SK-N-SH (cell line): ENCODE data around the gene TRPC3. TPM values are rescaled to one million over a fixed set of nuclear protein-coding genes. Genes with fewer than 3 reads are reported as not detected.

Experiments
- CTCF ChIA-PET: fragments of 300-600, 350-600 bp; formaldehyde crosslinking; extraction: SDS; loops from one replicate; lab custom pipeline; 2021; lab: Yijun Ruan, JAX
- POLR2A ChIA-PET: fragments of 350-600 bp; sonication (Branson Sonifier 250); formaldehyde crosslinking; extraction: SDS; loops from one replicate; lab custom pipeline; 2020; ENCODE audit warnings: antibody characterized with exemption, inconsistent platforms; lab: Yijun Ruan, JAX
- DNase-seq: peaks from one replicate; pipeline ENCODE4 v3.0.0; 2012
- H2AFZ ChIP-seq: fragments of 200-600 bp; sonication (generic); 2 replicates; pipeline ENCODE4 v1.8.1; 2016; ENCODE audit warnings: antibody characterized with exemption, mild to moderate bottlenecking, low read depth
- H3F3A ChIP-seq: fragments of 200-600 bp; sonication (generic); replicated peaks from 2 replicates; pipeline ENCODE3; 2016; ENCODE audit warnings: antibody characterized with exemption, mild to moderate bottlenecking; ENCODE audit not compliant: insufficient read depth
- H3K27ac ChIP-seq, 2 experiments: fragments of 200-500 bp in 1 of 2; fragments of 200-600 bp in 1 of 2; sonication (Bioruptor generic) in 1 of 2; sonication (generic), shearing (Covaris generic) in 1 of 2; 2 replicates each; pipeline versions ENCODE4 v1.5.1 to v1.6.1; 2014 to 2016; ENCODE audit warnings: low read depth in 2 of 2, inconsistent platforms in 1 of 2, low read length in 1 of 2, mild to moderate bottlenecking in 1 of 2, mixed read lengths in 1 of 2
- H3K27me3 ChIP-seq: fragments of 200-600 bp; sonication (generic), shearing (Covaris generic); 2 replicates; pipeline ENCODE4 v1.6.1; 2016; ENCODE audit warnings: mixed run types; ENCODE audit not compliant: insufficient read depth
- H3K36me3 ChIP-seq, 2 experiments: fragments of 200-500 bp in 1 of 2; fragments of 200-600 bp in 1 of 2; sonication (Bioruptor generic) in 1 of 2; sonication (generic) in 1 of 2; replicated peaks in 1 of 2; 2 replicates each; pipeline versions ENCODE3 to v1.5.1; 2014 to 2016; ENCODE audit warnings: low read length in 1 of 2, mild to moderate bottlenecking in 1 of 2; ENCODE audit not compliant: insufficient read depth in 2 of 2, control insufficient read depth in 1 of 2
- H3K4me1 ChIP-seq, 2 experiments: fragments of 200-500 bp in 1 of 2; fragments of 200-600 bp in 1 of 2; sonication (Bioruptor generic) in 1 of 2; sonication (generic), shearing (Covaris generic) in 1 of 2; 2 replicates each; pipeline versions ENCODE4 v1.5.1 to v1.6.1; 2014 to 2016; ENCODE audit warnings: low read depth in 1 of 2, low read length in 1 of 2, mixed run types in 1 of 2; ENCODE audit not compliant: insufficient read depth in 2 of 2, control insufficient read depth in 1 of 2
- H3K4me2 ChIP-seq: fragments of 200-600 bp; sonication (generic), shearing (Covaris generic); 2 replicates; pipeline ENCODE4 v1.6.1; 2017; ENCODE audit warnings: mixed run types
- H3K4me3 ChIP-seq, 2 experiments: fragments of 200-500 bp in 1 of 2; fragments of 200-600 bp in 1 of 2; sonication (Bioruptor generic) in 1 of 2; sonication (generic), shearing (Covaris generic) in 1 of 2; 2 replicates each; pipeline versions ENCODE4 v1.5.1 to v1.8.1; 2014 to 2016; ENCODE audit warnings: low read depth in 2 of 2, inconsistent platforms in 1 of 2, low read length in 1 of 2, mild to moderate bottlenecking in 1 of 2, mixed read lengths in 1 of 2, moderate library complexity in 1 of 2
- H3K79me2 ChIP-seq: fragments of 200-600 bp; sonication (generic); 2 replicates; pipeline ENCODE4 v1.8.1; 2017; ENCODE audit warnings: mild to moderate bottlenecking; ENCODE audit not compliant: insufficient read depth
- H3K9ac ChIP-seq: fragments of 200-600 bp; sonication (generic); 2 replicates; pipeline ENCODE4 v1.6.1; 2017; ENCODE audit warnings: mixed run types
- H3K9me2 ChIP-seq: fragments of 200-600 bp; sonication (generic); 2 replicates; pipeline ENCODE4 v1.6.1; 2017; ENCODE audit warnings: mixed run types
- H3K9me3 ChIP-seq: fragments of 200-600 bp; sonication (generic); 2 replicates; pipeline ENCODE4 v1.6.1; 2017; ENCODE audit warnings: mixed run types, mild to moderate bottlenecking, moderate library complexity
- H4K20me1 ChIP-seq: fragments of 200-600 bp; sonication (generic); 2 replicates; pipeline ENCODE4 v1.6.1; 2017; ENCODE audit warnings: mild to moderate bottlenecking, mixed run types; ENCODE audit not compliant: insufficient read depth
- CHD2 ChIP-seq: fragments of 150-350 bp; IDR thresholded peaks from 2 replicates; pipeline ENCODE4 v1.6.1; 2018; ENCODE audit warnings: low read length; ENCODE audit not compliant: partially characterized antibody
- GATA2 ChIP-seq: sonication (generic); formaldehyde crosslinking; IDR thresholded peaks from 2 replicates; pipeline ENCODE4 v1.5.0; 2020; ENCODE audit warnings: mild to moderate bottlenecking, missing genetic modification reagents
- JUND ChIP-seq: IDR thresholded peaks from 2 replicates; pipeline ENCODE4 v1.4.0; 2012
- MXI1 ChIP-seq: IDR thresholded peaks from 2 replicates; pipeline ENCODE4 v1.6.1; 2012; ENCODE audit warnings: mild to moderate bottlenecking, low read depth, low read length, improper control_type of control experiment
- NRF1 ChIP-seq: IDR thresholded peaks from 2 replicates; pipeline ENCODE4 v1.6.1; 2012; ENCODE audit warnings: low read depth, mild to moderate bottlenecking, low read length
- SIN3A ChIP-seq: IDR thresholded peaks from 2 replicates; pipeline ENCODE4 v1.6.1; 2012; ENCODE audit warnings: low read depth, mild to moderate bottlenecking, low read length, moderate library complexity, borderline replicate concordance
- TAF1 ChIP-seq: IDR thresholded peaks from 2 replicates; pipeline ENCODE4 v1.6.1; 2012; ENCODE audit warnings: low read depth, mild to moderate bottlenecking, low read length, moderate library complexity, borderline replicate concordance
- TCF12 ChIP-seq: IDR thresholded peaks from 2 replicates; pipeline ENCODE4 v1.4.0; 2012
- WGBS: methylation state at CpG from one replicate; pipeline ENCODE4 v1.1.6; 2017; ENCODE audit warnings: low lambda C conversion rate; 5-methylcytosine and 5-hydroxymethylcytosine counted together
- polyA plus RNA-seq, 3 experiments: library from polyadenylated mRNA; depleted of rRNA; stranded (reverse); fragments of >200 nt; gene quantifications; 2 replicates each; pipeline ENCODE4 v1.2.3, GENCODE V29; 2012
- TF ChIP-seq, protein P1 (sequence below): IDR thresholded peaks from 2 replicates; pipeline ENCODE4 v1.4.0; 2012; ENCODE audit warnings: low read depth, borderline replicate concordance
- TF ChIP-seq, protein P2 (sequence below): IDR thresholded peaks from 2 replicates; pipeline ENCODE4 v1.4.0; 2012; ENCODE audit warnings: low read depth
- TF ChIP-seq, protein P3 (sequence below): fragments of 200-600 bp; sonication (generic); IDR thresholded peaks from 2 replicates; pipeline ENCODE4 v1.6.1; 2017; ENCODE audit warnings: antibody characterized with exemption, mild to moderate bottlenecking, moderate library complexity
- TF ChIP-seq, protein P4 (sequence below): fragments of 150-350 bp; IDR thresholded peaks from 2 replicates; pipeline ENCODE4 v1.6.1; 2017; ENCODE audit warnings: antibody characterized with exemption, low read length, low read depth, borderline replicate concordance
- TF ChIP-seq, protein P5 (sequence below): IDR thresholded peaks from 2 replicates; pipeline ENCODE4 v1.4.0; 2012; ENCODE audit warnings: low read depth, borderline replicate concordance

Gene TRPC3
- polyA plus RNA-seq, 1 of the 3 experiments (the other 2 are of a cell fraction) = not detected

DNA sequence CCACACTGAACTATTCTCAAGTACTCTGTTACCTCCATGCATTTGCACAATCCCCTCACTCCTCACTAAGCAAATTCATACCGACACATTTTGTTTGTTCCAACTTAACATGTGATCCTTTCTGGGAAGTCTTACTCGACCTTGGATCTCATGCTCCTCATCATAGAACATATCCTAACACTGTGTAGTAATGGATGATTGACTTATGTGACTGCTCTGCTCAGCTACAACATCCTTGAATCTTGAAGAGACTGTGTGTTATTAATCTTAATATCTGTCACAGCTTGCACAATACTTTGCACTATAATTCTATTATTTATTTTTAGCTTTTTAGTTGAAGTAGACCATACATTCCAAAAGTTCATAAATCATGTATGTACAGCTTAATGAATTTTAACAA is 23.9 kb upstream of the TRPC3 start:
- ChIA-PET CTCF (no interaction called here), POLR2A (no interaction called here)

DNA sequence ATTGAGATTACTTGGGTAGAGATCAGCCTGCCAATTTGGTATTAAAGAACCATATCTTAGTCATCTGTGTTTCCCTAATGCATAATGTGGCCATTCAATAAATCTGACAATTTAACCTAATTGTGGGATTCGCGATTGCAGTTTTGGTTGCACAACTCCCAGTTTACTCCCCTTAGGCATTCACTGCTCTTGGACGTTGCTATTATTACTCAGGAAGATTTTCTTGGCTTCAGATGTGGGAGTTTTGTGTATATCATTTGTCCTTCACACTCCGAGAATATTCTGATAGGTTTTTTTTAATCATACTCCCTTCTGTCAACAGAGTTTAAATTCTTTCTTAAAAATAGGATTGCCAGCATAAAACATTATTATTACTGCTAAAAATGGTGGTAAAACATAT is 22.0 kb upstream of the TRPC3 start:
- Histone ChIP-seq H4K20me1 (no peaks in the 10 kb centered on the region), H3K9ac (no peak overlapping the region)
- no peak for TF ChIP-seq TCF12
- TF ChIP-seq, protein P1, sequence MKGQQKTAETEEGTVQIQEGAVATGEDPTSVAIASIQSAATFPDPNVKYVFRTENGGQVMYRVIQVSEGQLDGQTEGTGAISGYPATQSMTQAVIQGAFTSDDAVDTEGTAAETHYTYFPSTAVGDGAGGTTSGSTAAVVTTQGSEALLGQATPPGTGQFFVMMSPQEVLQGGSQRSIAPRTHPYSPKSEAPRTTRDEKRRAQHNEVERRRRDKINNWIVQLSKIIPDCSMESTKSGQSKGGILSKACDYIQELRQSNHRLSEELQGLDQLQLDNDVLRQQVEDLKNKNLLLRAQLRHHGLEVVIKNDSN = no peak
- TF ChIP-seq TAF1 = no peak
- TF ChIP-seq, protein P2, sequence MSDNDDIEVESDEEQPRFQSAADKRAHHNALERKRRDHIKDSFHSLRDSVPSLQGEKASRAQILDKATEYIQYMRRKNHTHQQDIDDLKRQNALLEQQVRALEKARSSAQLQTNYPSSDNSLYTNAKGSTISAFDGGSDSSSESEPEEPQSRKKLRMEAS = no peak
- TF ChIP-seq, all 33 proteins: peak for 0
- H3K36me3 ChIP-seq = no peaks in the 10 kb centered on the region
- no peak overlapping the region for H3K4me3 ChIP-seq
- ChIA-PET POLR2A (no interaction called here), CTCF (no interaction called here)
- 10% methylated on average over 4 of the region's 4 CpGs for WGBS
- H3K4me1 ChIP-seq = peaks cover 0 to 4% of the 10 kb centered on the region in 2 experiments; a peak in 1 of 4 replicates
- no peaks in the 10 kb centered on the region for H3F3A ChIP-seq
- no peaks in the 10 kb centered on the region for H3K27me3 ChIP-seq
- H3K9me2 ChIP-seq = no peaks in the 10 kb centered on the region
- H3K4me2 ChIP-seq = no peak overlapping the region
- no peaks in the 10 kb centered on the region for H3K9me3 ChIP-seq
- no peaks in the 10 kb centered on the region for H3K79me2 ChIP-seq
- H2AFZ ChIP-seq = no peak overlapping the region
- no peak for DNase-seq
- H3K27ac ChIP-seq = no peak overlapping the region

More for the DNA sequence above, 23.9 kb upstream of the TRPC3 start:
- Histone ChIP-seq H4K20me1 (no peaks in the 10 kb centered on the region), H3K27ac (no peak overlapping the region), H3K9me2 (no peaks in the 10 kb centered on the region), H2AFZ (no peak overlapping the region), H3K4me1 (peaks cover 0 to 4% of the 10 kb centered on the region in 2 experiments; a peak in 1 of 4 replicates), H3K79me2 (no peaks in the 10 kb centered on the region), H3F3A (no peaks in the 10 kb centered on the region), H3K4me3 (no peak overlapping the region), H3K9me3 (no peaks in the 10 kb centered on the region), H3K36me3 (no peaks in the 10 kb centered on the region), H3K27me3 (no peaks in the 10 kb centered on the region), H3K4me2 (no peak overlapping the region), H3K9ac (no peak overlapping the region)
- WGBS = 2% methylated on average over 2 of the region's 2 CpGs
- no peak for DNase-seq
- TF ChIP-seq JUND (no peak), CHD2 (no peak), TCF12 (no peak), TAF1 (no peak), MXI1 (no peak)
- TF ChIP-seq, protein P3, sequence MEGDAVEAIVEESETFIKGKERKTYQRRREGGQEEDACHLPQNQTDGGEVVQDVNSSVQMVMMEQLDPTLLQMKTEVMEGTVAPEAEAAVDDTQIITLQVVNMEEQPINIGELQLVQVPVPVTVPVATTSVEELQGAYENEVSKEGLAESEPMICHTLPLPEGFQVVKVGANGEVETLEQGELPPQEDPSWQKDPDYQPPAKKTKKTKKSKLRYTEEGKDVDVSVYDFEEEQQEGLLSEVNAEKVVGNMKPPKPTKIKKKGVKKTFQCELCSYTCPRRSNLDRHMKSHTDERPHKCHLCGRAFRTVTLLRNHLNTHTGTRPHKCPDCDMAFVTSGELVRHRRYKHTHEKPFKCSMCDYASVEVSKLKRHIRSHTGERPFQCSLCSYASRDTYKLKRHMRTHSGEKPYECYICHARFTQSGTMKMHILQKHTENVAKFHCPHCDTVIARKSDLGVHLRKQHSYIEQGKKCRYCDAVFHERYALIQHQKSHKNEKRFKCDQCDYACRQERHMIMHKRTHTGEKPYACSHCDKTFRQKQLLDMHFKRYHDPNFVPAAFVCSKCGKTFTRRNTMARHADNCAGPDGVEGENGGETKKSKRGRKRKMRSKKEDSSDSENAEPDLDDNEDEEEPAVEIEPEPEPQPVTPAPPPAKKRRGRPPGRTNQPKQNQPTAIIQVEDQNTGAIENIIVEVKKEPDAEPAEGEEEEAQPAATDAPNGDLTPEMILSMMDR = no peak

DNA sequence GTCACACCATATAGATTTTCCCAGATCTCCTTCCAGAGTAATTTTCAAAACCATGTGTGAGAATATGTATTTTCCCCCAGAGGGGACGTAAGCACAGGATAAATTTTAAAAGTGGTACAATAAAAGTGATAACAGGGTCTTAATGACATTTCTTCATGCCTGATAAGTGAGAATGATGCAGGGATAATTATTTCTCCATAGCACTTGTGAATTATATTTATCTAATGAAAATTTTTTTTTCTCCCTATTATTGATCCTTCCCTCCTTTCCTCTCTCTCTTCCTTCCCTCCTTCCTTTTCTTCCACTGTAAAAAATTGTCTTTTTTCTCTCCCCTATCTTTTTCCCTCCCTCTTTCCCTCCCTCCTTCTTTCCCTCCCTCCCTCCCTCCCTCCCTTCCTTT is 17.0 kb upstream of the TRPC3 start:
- ChIA-PET POLR2A (no interaction called here), CTCF (no interaction called here)
- 7% methylated on average over 1 of the region's 1 CpG for WGBS
- Histone ChIP-seq H3K9me2 (no peaks in the 10 kb centered on the region), H3K4me3 (no peak overlapping the region), H3K79me2 (no peaks in the 10 kb centered on the region), H3K9me3 (no peaks in the 10 kb centered on the region), H3K27ac (no peak overlapping the region), H4K20me1 (no peaks in the 10 kb centered on the region), H3K9ac (no peak overlapping the region), H3K36me3 (no peaks in the 10 kb centered on the region), H3K4me1 (no peaks in the 10 kb centered on the region), H3K27me3 (no peaks in the 10 kb centered on the region), H3K4me2 (no peak overlapping the region), H3F3A (no peaks in the 10 kb centered on the region), H2AFZ (no peak overlapping the region)
- DNase-seq = no peak
- TF ChIP-seq GATA2 (CRISPR knock-in tag) = no peak
- TF ChIP-seq, protein P4, sequence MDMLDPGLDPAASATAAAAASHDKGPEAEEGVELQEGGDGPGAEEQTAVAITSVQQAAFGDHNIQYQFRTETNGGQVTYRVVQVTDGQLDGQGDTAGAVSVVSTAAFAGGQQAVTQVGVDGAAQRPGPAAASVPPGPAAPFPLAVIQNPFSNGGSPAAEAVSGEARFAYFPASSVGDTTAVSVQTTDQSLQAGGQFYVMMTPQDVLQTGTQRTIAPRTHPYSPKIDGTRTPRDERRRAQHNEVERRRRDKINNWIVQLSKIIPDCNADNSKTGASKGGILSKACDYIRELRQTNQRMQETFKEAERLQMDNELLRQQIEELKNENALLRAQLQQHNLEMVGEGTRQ = no peak
- TF ChIP-seq, protein P1 = no peak
- no peak for TF ChIP-seq SIN3A
- TF ChIP-seq, protein P5, sequence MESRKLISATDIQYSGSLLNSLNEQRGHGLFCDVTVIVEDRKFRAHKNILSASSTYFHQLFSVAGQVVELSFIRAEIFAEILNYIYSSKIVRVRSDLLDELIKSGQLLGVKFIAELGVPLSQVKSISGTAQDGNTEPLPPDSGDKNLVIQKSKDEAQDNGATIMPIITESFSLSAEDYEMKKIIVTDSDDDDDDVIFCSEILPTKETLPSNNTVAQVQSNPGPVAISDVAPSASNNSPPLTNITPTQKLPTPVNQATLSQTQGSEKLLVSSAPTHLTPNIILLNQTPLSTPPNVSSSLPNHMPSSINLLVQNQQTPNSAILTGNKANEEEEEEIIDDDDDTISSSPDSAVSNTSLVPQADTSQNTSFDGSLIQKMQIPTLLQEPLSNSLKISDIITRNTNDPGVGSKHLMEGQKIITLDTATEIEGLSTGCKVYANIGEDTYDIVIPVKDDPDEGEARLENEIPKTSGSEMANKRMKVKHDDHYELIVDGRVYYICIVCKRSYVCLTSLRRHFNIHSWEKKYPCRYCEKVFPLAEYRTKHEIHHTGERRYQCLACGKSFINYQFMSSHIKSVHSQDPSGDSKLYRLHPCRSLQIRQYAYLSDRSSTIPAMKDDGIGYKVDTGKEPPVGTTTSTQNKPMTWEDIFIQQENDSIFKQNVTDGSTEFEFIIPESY = no peak
- TF ChIP-seq NRF1 = no peak
- no peak for TF ChIP-seq TAF1
